ENCODE measurements around the gene ANKMY1. TPM values are rescaled to one million over a fixed set of nuclear protein-coding genes. Genes with fewer than 3 reads are reported as not detected.

ANKMY1 gene
- total and polyA plus RNA-seq, 12 donors: 1.9 to 15.6 (median 5.3) TPM

DNA sequence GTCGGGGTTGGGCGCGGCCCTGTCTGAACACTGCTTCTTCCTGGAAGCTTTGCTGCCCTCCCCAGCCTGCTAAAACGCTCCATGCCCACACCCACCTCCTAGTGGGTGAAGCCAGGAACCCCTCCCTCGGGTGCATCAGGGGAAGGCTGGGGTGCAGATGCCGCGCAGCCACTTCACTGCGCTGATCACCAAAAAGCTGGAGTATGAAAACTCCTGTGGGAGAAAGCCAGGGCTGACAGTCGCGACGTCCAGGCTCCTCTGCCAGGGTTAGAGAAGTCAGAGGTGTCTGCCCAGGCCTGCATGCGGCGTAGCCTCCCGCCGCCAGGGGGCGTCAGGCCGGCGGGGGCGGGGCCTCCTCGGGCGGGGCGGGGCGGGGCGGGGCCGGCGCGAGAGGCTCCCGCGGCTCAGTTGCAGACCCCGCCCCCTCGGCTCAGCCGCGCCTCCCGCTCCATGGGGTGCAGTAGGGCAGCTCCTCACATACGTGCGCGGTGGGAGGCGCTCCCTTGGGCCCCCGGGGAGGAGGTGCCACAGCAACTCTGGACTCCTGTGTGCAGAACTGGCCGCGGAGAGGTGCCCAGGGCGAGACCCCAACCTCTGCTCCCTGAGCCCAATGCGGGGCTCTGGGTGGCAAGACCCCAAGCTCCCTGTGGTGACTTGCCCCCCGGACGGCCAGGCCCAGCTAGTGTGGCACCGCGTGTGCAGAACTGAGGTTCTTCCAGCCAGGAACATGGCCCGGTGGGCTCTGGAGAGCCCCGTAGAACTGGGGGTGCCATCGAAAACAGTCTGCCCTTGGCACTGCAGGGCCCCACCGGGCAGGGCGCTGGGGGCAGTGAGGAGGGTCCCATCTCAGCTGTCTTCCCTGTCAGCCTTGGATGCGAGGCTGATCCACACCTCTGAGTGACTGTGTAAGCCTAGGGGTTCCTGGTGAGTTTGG is 8.7 kb upstream of the ANKMY1 start:
- 9 to 10% methylated on average over 51 to 53 of the region's 53 CpGs for WGBS, 2 donors
- peaks cover 0 to 22% (median 0%) of the 10 kb centered on the region in 9 donors for H3K36me3 ChIP-seq
- DNase-seq (peak; percentile 92 to 95), ATAC-seq (peak; percentile 83 to 92 (median 88))
- H3K27me3 ChIP-seq: no peaks in the 10 kb centered on the region
- no peaks in the 10 kb centered on the region for H3K9me3 ChIP-seq
- peak overlapping the region; percentile 15 to 98 (median 84) for H3K4me3 ChIP-seq
- H3K27ac ChIP-seq: peak overlapping the region; percentile 53 to 100 (median 96)
- intact Hi-C loops (cut with DNase I): loop anchor here in 2 of 10 donors (2.0 kb wide), 1 partner anchor 20 kb away; the partner anchor contains the start of gene CAPN10 (in 2 of the 2)
- peaks cover 19 to 88% (median 63%) of the 10 kb centered on the region in 9 donors for H3K4me1 ChIP-seq
- peak; percentile 85 to 98 (median 94) for TF ChIP-seq CTCF (IDR thresholded peaks at IDR 0.05)

GRCh38 chr2:240565333-240566202 is 7.8 kb upstream of the ANKMY1 start:
- H3K27me3 ChIP-seq: no peaks in the 10 kb centered on the region
- peak; percentile 3 to 55 (median 40) for ATAC-seq
- peak; percentile 70 to 80 for DNase-seq
- no peak for TF ChIP-seq CTCF (IDR thresholded peaks at IDR 0.05)
- H3K4me1 ChIP-seq: peaks cover 19 to 85% (median 61%) of the 10 kb centered on the region in 9 donors
- H3K36me3 ChIP-seq: peaks cover 0 to 21% (median 0%) of the 10 kb centered on the region in 9 donors
- 43 to 45% methylated on average over 26 of the region's 26 CpGs for WGBS, 2 donors
- H3K4me3 ChIP-seq: peak overlapping the region in 9 of 10 donors; percentile 32 to 98 (median 84)
- H3K27ac ChIP-seq: peak overlapping the region; percentile 53 to 100 (median 96)
- intact Hi-C loops (cut with DNase I): loop anchor here in 2 of 10 donors (2.0 kb wide), 1 partner anchor 21 kb away; the partner anchor contains the start of gene CAPN10 (in 2 of the 2)
- H3K9me3 ChIP-seq: no peaks in the 10 kb centered on the region

DNA sequence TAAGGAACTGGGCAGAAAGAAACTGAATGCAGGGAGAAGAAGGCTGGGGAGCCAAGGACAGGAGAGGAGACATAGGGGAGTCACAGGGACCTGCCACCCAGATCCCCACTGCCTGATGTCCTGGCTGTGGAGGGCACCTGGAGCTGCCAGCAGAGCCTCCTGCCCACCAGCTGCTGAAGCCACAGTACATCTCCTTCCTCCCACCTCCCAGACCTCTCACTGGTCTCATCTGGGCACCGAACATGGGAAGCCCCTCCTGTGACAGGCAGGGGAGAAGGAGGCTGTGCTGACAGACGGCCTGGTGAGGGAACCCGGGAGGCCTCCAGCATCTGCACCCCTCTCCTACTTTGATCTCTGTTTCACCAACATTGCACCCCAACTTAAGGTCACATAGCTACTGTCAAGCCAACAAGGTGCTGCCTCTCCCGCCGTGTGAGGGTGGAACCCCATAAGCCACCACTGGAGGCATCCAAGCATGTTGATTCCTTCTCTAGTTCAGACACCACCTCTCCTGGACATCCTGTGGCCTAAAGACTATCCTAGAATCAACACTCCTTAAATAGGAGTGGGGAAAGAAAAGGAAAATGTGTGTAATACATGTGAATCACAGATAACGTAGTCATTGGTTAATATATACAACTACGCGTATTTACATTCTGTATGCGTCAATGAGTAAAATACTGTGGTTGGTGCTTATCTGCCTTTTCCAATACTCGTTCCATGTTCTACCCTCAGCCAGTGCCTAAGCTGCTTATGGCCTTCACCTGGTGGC is 7.0 kb upstream of the ANKMY1 start:
- H3K4me3 ChIP-seq: peak overlapping the region in 1 of 10 donors; percentile 83
- H3K9me3 ChIP-seq: no peaks in the 10 kb centered on the region
- no peak for TF ChIP-seq CTCF (IDR thresholded peaks at IDR 0.05)
- ATAC-seq (no peak), DNase-seq (peak in 1 of 2 donors; percentile 3)
- intact Hi-C loops (cut with DNase I): loop anchor here in 1 of 10 donors (5.0 kb wide), 1 partner anchor 33 kb away; no protein-coding TSS in a partner anchor
- WGBS, 2 donors: 86 to 94% methylated on average over 10 of the region's 10 CpGs
- H3K27ac ChIP-seq: peak overlapping the region in 7 of 10 donors; percentile 85 to 100 (median 96)
- H3K27me3 ChIP-seq: no peaks in the 10 kb centered on the region
- peaks cover 16 to 81% (median 56%) of the 10 kb centered on the region in 9 donors for H3K4me1 ChIP-seq
- H3K36me3 ChIP-seq: peaks cover 0 to 17% (median 0%) of the 10 kb centered on the region in 9 donors
